ENCODE data around the gene ARL6IP4.
"Not testable (repeated sequence)": the region's sequence is repeated elsewhere in the genome, so short reads cannot be mapped to it uniquely, and the experiment has no call there.

ARL6IP4 gene

DNA sequence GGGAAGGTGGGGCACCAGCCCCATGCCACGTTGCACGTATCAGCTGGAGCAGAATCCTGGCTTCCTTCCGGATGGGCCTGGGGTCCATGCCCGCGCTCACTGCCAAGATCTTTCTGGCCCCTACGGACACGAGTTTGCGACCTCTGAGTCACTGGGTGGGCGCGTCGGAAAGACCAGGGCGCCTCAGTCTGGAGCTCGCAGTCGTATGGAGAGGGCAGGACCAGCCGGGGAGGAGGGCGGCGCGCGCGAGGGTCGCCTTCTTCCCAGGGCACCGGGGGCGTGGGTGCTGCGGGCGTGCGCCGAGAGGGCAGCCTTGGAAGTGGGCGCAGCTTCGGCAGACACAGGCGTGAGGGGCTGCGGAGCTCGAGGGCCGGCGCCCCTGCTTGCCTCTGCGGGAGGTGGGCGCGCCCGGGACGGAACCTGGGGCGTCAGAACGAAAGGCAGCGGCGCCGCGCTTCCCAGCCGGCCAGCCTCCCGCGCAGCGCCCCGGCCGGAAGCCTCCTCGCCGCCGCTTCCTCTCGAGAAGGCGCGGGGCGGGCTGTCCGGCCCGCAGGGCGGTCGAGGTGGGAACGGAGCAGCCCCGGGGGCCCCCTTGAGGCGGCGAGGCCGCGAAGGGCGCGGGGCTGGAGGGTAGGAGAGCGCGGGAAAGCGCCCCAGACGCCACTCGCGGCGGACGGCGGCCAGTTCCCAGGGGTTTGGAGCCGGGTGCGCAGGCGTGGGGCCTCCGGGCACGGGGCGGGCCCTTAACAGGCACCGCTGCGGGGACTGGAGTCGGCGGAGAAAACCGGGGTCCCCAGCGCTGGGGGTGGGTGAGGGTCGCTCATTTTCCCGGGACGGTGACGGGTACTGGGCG lies at the start of gene ARL6IP4:
ARL6IP4 (plus strand) TSS at position 499 of the 853 bp plus-strand sequence. CDS start 459 bp downstream, outside the sequence.
- peak; percentile 42 for DNase-seq

GRCh38 chr12:122932207-122932606 lies 48.3 kb upstream of the ARL6IP4 start:
- DNase-seq = no peak

GRCh38 chr12:122934722-122935121 lies 45.8 kb upstream of the ARL6IP4 start:
- no peak for DNase-seq

- no peak for DNase-seq
Observed at GRCh38 chr12:122935318-122935717, 45.2 kb upstream of the ARL6IP4 start.

DNA sequence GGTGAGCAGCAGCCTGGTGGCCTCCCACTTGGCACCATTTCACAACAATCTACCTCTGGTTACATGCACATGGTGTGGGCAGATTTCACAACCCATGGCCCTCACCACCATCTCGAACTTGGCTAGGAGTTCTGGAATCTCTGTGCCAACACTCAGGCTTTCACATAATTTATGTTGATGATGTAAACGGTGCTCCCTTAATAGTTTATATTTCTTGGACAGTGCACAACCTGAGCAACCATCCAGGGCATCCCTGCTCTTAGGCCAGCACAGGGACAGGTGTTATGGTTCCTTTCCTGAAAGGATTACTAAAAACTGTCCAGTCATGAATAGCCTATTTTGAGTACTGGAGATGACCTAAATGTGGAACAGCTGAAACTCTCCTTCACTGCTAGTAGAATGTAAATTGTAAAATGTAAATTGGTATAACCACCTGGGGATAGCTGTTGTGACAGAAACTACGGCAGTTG lies 42.8 kb upstream of the ARL6IP4 start:
- no peak for DNase-seq

DNA sequence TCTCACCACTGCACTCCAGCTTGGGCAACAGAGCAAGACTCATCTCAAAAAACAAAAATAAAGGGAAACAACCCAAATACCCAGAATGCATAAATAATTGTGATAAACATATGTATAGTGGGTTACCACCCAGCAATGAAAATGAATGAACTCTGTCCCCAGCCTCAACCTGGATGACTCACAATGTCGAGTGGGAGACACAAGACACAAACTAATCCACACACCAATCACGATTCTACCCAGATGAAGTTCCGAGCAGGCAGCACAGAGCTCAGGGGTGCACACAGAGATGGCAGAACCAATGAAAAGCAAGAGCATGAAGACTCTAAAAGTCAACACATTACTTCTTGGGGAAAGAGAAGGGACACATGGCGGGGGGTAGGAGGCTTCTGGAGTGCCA lies 41.4 kb upstream of the ARL6IP4 start:
- DNase-seq = no peak

GRCh38 chr12:122941351-122941750 lies 39.1 kb upstream of the ARL6IP4 start:
- not testable (repeated sequence) for DNase-seq

DNA sequence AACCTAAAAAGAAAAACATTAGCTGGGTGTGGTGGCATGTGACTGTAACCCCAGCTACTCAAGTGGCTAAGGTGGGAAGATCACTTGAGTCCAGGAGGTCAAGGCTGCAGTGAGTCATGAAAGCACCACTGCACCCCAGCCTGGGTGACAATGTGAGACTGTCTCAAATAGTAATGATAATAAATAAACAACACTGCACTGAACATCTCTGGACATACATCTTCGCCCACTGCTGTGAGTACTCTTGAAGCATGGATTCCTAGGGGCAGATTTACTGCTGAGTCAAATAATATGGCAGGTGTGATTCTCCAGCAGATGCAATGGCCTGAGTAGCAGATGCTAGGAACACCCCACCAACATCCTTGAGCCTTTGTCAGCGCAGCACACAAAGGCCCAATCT lies 37.8 kb upstream of the ARL6IP4 start:
- no peak for DNase-seq

- DNase-seq = no peak
Observed at GRCh38 chr12:122943196-122943595, 37.3 kb upstream of the ARL6IP4 start.

DNA sequence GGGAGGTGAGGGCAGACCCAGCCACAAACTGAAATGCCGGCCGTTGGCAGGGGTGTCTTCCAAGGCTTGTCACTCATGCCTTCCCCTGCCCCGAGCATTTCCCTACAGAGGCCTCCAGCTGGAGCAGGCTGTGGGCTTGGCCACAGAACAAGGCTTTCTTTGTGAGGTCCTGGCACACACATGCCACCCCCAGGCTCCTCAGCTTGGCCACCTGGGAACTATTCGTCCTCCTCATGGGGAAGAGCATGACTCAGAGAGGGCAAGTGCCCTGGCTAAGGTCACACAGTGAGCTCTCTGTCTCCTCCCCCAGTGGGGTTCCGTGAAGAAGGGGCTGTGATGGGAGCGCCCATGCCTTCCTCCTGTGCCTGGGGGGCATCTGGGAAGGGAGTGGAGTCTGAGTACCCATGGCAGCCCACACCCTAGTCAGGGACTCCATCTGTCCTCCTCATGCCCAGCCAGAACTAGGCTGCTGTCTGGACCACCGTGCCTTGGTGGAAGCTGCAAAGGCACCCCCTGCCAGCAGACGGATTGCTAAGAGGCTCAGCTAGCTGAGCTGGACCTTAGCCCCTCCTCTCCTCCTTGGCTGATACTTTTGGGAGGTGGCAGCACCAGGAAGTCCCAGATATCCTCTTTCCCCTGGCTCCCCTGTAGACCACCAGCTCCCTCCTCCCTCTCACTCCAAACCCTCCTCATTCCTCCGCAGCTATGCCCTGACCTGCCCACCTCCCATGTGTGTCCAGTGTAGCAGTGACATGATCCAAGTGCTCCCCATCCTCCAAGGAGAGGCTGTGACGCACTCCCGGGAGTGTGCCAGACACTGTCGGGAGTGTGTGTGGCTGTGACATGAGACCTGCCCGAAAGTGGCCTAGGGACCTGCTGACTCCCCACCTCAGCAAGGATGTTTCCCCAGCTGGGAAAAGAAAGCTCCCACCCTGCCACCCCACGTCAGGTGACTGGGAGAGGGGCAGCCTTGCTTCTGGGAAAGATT lies 35.6 kb upstream of the ARL6IP4 start:
- DNase-seq = no peak

GRCh38 chr12:122946690-122947341 lies 33.7 kb upstream of the ARL6IP4 start:
- peak; percentile 19 for DNase-seq

DNA sequence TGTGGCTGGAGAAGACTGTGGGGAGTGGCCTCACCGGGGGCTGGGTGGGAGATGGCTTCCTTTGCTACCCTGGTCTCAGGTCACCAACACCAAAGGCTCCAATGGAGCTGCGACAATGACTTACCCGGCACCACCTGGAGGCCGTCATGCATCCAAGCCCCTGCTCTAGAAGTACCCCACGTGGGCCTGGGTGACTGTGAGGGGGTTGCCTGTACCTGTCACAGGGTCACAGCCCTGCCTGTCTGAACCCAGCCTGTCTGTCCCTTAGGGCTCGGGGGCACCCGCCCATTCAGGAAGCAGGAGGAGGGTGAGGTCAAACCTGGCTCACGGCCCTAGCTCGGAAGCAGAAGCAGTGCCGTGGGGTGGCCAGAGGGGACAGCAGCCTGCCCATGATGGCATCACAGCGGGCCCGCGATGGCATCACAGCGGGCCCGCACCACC lies 33.1 kb upstream of the ARL6IP4 start:
- no peak for DNase-seq

DNA sequence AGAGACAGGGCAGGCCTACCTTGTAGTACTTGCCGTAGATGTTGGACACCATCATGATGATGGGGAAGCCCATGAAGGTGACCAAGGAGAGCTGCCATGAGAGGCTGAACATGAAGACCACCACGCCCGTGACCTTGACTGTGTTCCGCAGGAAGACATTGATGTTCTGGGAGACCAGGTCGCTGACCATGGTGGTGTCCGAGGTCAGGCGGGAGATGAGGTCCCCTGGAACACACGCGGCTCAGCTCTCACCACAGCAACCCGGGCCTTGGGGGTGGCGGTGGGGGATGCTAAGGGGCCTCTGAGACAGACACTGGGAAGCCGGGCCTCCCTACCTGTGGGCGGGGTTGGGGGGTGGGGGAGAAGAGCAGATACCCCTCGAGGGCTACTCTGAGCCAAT lies 31.9 kb upstream of the ARL6IP4 start:
- no peak for DNase-seq

- no peak for DNase-seq
Observed at GRCh38 chr12:122949405-122949804, 31.1 kb upstream of the ARL6IP4 start.

GRCh38 chr12:122949816-122950675 lies 30.4 kb upstream of the ARL6IP4 start:
- no peak for DNase-seq

DNA sequence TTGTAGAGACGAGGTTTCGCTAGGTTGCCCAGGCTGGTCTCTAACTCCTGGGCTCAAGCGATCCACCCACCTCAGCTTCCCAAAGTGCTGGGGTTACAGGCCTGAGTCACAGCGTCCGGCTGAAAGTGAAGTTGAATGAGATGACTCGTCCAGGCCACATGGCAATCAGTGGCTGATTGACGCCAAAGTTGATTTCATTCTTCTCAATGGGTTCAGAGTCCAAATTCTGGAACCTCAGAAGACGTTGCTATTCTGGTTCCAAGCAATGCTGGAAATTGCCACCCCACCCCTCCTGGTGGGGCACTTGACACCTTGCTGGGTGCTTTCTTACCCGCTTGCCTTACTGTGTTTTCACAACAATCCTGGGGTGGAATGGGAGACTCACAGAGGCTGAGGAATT lies 29.1 kb upstream of the ARL6IP4 start:
- DNase-seq = no peak

DNA sequence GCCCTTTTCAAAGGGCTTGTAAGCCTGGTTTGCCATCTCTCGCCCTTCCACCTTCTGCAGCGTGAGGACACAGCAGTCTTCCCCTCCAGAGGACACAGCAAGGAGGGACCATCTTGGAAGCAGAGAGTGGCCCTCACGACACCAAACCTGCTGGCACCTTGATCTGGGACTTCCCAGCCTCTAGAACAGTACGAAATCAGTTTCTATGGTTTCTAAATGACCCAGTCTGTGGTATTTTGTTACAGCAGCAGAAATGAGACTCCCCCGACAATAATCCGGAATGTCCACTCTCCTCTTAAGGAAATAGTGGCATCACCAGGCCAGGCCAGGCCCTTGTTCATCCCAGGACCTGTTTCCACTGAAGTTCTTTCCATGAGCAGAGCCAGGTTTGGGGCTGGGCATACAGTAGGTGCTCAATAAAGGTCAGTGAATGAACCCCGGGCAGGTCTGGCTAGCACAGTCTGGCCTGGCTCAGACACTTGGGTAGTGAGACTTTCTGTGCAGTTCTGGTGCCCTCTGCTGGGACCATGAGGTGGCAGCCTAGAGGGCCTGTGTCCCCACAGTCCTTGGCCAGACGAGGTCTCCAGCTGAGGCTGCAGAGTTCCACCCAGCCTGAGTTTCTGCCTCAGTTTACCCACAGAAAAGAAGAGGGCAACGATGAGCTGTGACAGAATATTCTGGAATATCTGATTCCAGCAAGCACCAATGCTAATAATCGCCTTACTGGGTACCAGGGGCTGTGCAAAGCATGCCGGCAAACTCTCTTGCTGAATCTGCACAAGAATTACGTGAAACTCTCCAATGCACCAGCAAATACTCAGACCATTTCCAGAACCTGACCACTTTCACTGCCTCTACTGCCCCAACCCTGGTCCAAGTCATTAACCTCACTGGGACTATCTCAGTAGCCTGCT lies 28.2 kb upstream of the ARL6IP4 start:
- peak; percentile 30 for DNase-seq

GRCh38 chr12:122955156-122955555 lies 25.3 kb upstream of the ARL6IP4 start:
- DNase-seq = no peak

GRCh38 chr12:122956035-122956434 lies 24.4 kb upstream of the ARL6IP4 start:
- no peak for DNase-seq

DNA sequence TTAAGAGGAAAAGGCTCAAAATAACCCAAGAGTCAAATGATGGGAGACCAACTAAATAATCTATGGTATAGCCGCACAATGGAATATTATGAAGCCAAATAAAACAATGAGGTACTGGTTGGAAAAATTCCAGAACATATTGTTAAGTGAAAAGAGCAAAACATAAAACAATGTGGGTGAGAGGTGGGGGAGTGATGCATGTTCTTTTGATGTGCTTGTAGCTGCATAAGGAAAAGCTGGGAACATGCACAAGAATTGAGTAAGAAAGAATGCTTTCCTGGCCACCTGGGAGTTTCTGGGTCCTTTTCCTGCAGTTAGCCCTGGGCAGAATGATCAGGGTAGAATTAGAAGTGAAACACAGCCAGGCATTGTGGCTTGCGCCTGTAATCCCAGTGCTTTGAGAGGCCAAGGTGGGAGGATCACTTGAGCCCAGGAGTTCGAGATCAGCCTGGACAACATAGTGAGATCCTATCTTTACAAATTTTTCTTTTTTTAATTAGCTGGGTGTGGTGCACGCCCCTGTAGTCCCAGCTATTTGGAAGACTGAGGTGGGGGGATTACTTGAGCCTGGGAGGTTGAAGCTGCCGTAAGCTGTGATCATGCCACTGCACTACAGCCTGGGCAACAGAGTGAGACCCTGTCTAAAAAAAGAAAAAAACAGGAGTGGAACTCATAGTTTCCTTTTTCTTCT lies 22.1 kb upstream of the ARL6IP4 start:
- DNase-seq = no peak

Measured in KG1 (cell line).